NCI-H1930 (cell line): ENCODE data around the gene ACOX3.

Source experiments
- DNase-seq, 2 experiments: peaks; one replicate each; lab custom pipeline; 2025; lab: John Stamatoyannopoulos, UW

ACOX3 gene

DNA sequence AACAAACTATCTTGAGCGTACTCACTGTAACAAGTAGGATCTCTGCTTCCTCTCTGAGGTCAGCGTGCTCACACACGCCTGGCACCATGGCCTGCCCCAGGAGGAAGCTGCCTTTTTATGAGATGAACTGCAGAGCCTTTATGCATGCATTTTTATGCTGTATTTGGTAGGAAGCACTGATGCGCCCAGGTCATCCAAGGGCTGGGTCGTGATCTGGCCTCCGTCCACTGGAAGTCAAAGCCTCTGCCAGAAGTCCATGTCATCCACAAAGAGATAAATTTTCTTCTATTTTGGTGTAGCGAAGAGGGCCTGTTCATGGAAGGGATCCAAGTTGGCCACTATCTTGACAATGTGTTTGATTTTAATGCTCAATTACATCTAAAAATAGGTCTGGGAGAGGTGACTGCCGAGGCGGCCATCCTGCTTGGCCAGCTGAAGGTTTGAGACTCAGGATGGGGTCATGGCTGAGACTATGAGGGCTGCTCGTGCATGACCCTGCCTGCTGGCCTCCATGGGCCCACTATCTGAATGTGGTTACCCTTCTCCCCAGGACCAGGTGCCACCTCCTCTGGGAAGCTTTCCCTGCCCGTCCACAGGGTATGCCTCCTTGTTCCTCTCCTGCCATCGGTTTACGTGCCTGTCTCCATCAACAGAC is 120.7 kb downstream of the ACOX3 start:
- DNase-seq: no peak

GRCh38 chr4:8319061-8319460 is 121.5 kb downstream of the ACOX3 start:
- no peak for DNase-seq

GRCh38 chr4:8318509-8318908 is 122.0 kb downstream of the ACOX3 start:
- DNase-seq: no peak

DNA sequence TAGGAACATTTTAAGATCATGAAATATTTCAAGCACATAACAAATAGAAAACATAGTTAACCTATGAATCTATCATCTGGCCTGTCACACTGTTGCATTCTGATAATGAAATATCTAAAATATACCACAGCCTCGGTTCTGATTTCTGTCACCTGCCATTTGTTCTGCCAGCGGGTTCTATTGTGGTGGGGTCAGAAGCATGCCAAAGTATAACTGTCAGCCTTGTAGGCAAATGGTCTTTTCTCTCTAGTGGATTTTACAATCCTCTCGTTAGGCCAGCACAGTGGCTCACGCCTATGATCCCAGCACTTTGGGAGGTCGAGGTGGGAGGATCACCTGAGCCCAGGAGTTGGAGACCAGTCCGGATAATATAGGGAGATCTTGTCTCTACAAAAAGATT is 123.0 kb downstream of the ACOX3 start:
- no peak for DNase-seq

- no peak for DNase-seq
Measured at GRCh38 chr4:8316911-8317351, 123.6 kb downstream of the ACOX3 start.
